PC-9 (cell line): Measurements from ENCODE around the gene RMC1.

Experiments
- EZH2 ChIP-seq: fragments of 200-600 bp; sonication (generic); IDR thresholded peaks from 2 replicates; pipeline ENCODE4 v1.8.0; 2017; ENCODE audit warnings: antibody characterized with exemption, low read depth
- TF ChIP-seq, protein P1 (sequence below): fragments of 200-600 bp; sonication (generic); conservative IDR thresholded peaks from 2 replicates; pipeline ENCODE4 v1.6.1; 2017; ENCODE audit warnings: mixed run types, antibody characterized with exemption, mild to moderate bottlenecking, moderate library complexity

GRCh38 chr18:23580677-23581367 is 77.5 kb downstream of the RMC1 start:
- TF ChIP-seq, protein P1, sequence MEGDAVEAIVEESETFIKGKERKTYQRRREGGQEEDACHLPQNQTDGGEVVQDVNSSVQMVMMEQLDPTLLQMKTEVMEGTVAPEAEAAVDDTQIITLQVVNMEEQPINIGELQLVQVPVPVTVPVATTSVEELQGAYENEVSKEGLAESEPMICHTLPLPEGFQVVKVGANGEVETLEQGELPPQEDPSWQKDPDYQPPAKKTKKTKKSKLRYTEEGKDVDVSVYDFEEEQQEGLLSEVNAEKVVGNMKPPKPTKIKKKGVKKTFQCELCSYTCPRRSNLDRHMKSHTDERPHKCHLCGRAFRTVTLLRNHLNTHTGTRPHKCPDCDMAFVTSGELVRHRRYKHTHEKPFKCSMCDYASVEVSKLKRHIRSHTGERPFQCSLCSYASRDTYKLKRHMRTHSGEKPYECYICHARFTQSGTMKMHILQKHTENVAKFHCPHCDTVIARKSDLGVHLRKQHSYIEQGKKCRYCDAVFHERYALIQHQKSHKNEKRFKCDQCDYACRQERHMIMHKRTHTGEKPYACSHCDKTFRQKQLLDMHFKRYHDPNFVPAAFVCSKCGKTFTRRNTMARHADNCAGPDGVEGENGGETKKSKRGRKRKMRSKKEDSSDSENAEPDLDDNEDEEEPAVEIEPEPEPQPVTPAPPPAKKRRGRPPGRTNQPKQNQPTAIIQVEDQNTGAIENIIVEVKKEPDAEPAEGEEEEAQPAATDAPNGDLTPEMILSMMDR: no peak
- TF ChIP-seq EZH2: no peak
